GM19035 (cell line): ENCODE results near the gene RMI1.

Experiments used
- ATAC-seq: cut with Tn5 transposase; IDR thresholded peaks from one replicate; pipeline ENCODE4 v1.9.1; 2021; ENCODE audit not compliant: unreplicated experiment

RMI1 gene

DNA sequence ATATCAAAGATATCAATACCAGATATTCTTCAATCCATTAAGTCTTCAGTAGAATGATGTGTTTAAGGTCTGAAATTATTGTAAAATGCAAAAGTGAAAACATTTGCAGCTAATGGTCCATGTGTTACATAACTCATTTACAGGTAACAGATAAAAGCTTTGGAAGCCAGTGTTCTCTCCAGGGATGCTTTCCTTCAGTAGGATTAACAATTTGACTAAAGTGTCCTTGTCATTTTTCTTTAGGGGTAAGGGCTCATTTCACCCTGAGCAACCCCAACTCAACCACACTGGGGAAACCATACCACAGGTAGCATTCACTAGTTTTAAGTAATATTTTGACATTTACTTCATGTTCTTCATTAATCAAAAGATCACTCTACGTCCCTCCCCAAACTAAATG lies 13.5 kb upstream of the RMI1 start:
- no peak for ATAC-seq

GRCh38 chr9:83969602-83970001 lies 11.0 kb upstream of the RMI1 start:
- ATAC-seq = no peak

DNA sequence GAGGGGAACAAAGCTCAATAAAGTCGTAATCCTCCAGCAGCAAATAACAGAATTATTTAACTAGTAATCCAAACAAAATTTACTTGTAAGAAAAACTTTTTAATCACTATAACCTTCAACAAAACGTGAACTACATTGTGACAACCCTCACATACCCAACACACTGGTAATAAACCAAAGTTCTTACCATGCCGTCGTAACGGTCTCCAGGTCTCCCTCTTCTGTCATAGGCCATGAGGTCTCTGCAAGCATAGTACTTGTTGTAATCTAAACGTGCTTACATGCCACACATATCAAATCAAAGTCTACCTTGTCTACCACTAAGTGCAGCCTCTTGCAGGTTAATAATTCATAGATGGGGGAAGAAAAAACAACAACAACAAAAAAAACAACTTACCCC lies 9.1 kb upstream of the RMI1 start:
- no peak for ATAC-seq

DNA sequence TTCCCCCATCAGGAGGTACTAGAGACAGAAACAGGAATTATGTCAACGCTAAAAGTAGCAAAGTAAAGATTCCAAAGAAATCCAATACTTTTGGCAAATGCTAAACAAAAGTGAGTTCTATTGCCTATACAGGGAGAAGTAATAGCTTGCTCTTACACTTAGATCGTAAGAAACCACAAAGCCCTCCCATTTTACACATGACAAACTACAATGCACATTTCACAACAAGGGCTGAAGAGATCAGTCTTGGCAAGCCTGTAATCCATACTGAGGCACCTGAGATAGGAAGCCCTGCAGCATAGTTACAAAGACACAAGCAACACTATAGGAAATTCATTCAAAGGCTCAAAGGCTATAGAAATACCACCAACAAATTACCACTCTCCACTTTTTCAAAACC lies 8.3 kb upstream of the RMI1 start:
- ATAC-seq = no peak

- ATAC-seq = no peak
Observed at GRCh38 chr9:83975300-83975699, 5.3 kb upstream of the RMI1 start.

GRCh38 chr9:83976372-83976771 lies 4.2 kb upstream of the RMI1 start:
- no peak for ATAC-seq

- no peak for ATAC-seq
Observed at GRCh38 chr9:83977196-83977595, 3.4 kb upstream of the RMI1 start.

- peak; percentile 17 for ATAC-seq
Observed at GRCh38 chr9:83978992-83979811, 1.4 kb upstream of the RMI1 start.

- ATAC-seq = peak; percentile 83
Observed at GRCh38 chr9:83979812-83980394, 702 bp upstream of the RMI1 start, which contains the start of gene HNRNPK. Gene HNRNPK, minus strand, starts transcription at chr9:83980215. Its CDS starts 1,963 bp downstream, at chr9:83978252.

GRCh38 chr9:83981126-83981871 lies 694 bp downstream of the RMI1 start:
- no peak for ATAC-seq

DNA sequence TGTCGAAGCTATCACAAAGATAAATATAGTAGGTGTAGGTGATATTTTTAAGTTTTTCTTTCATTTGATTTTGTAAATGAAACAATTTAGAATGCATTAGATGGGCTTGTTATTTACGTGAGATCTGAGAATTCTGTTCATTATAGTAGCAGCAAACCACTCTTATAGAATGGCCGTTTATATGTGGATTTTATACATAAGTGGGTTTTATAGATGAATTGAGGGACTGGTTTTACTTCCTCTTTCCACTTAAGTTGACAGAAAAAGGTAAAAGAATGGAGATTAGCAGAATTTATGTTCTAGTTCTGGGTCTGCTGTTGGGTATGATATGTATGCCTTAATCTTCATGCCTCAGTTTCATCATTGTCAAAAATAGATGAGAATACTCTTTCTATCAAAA lies 5.6 kb downstream of the RMI1 start:
- ATAC-seq = peak; percentile 50

DNA sequence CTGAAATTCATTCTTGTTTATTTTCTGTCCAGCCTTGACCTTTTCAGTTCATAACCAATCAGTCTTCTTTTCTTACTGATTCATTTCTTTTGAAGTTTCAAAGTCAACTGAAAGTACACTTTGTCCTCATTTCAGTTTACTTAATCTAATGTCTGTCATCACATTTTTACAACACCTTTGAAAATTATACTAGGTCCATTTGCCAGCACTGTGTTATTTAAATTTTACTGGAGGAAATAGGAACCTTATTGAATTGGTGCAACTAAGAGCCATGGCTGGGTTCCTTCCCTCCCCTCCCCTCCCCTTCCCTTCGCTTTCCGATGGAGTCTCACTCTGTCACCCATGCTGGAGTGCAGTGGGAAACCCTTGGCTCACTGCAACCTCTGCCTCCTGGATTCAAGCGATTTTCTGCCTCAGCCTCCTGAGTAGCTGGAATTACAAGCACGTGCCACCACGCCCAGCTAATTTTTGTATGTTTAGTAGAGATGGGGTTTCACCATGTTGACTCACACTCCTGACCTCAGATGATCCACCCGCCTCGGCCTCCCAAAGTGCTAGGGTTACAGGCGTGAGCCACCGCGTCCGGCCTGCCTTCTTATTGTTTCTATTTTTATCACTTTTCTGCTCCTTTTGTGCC lies 6.3 kb downstream of the RMI1 start:
- no peak for ATAC-seq

- no peak for ATAC-seq
Observed at GRCh38 chr9:83987402-83987791, 6.8 kb downstream of the RMI1 start.

GRCh38 chr9:83988411-83988810 lies 7.8 kb downstream of the RMI1 start:
- no peak for ATAC-seq

GRCh38 chr9:83991355-83991754 lies 10.8 kb downstream of the RMI1 start:
- no peak for ATAC-seq

- ATAC-seq = no peak
Observed at GRCh38 chr9:83992407-83992806, 11.8 kb downstream of the RMI1 start.

- no peak for ATAC-seq
Observed at GRCh38 chr9:83992901-83993300, 12.3 kb downstream of the RMI1 start.

- no peak for ATAC-seq
Observed at GRCh38 chr9:83996126-83996525, 15.5 kb downstream of the RMI1 start.

DNA sequence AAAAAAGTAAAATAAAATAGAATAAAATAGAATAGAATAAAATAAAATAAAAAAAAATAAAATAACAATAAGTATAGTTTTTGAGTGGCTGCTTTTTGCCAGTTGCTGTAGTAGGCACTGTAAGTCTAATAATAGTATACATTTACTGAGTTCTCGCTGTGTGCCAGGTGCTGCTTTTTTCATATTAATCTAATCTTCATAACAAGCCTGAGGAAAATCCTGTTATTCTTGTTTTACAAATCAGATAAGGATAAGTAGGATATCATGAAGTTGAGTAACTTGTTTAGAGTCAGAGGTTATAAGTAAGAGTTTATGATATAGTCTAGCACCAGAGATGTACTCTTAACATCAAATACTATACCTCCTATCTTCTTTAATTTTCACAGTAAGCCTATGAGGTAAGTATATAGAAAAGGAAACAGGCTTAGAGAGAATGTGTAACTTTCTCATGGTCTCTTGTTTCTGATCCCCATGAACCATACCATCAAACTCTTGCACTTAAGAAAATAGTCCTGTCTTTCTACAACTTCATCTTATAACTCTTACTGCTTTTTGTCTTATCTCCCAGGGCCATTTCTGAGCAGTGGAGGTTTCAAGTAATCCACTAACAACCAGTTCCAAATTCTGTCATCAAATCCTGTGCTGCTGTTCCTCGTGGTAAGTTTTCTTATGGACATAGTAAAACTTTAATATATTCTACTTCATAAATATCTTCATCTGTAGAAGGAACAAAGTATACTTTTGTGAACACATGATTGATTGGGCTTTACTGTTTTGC lies 18.7 kb downstream of the RMI1 start:
- no peak for ATAC-seq

DNA sequence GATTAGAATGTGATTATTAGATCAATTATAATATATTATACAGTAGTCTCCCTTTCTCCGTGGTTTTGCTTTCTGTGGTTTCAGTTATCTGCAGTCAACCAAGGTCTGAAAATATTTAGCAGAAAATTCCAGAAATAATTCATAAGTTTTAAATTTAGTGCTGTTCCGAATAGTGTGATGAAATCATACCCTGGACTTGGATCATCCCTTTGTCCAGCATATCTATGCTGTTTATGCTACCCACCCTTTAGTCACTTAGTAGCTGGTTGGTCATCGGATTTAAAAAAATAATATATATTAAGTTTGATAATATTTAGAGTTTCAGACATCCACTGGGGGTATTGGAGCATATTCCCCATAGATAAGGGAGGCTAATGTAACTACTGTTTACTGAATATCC lies 19.6 kb downstream of the RMI1 start:
- ATAC-seq = no peak

DNA sequence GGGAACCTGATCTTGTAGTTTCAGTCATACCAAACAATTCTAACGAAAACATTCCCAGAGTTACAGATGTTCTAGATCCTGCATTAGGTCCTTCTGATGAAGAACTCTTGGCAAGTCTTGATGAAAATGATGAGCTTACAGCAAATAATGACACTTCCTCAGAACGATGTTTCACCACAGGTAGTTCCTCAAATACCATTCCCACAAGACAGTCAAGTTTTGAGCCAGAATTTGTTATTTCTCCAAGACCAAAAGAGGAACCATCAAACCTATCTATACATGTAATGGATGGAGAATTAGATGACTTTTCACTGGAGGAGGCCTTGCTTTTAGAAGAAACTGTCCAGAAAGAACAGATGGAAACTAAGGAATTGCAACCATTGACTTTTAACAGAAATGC lies 21.0 kb downstream of the RMI1 start:
- no peak for ATAC-seq
